NCI-H2196 treated with DMSO at 0.1 percent for 48 hours (cell line): ENCODE data around the gene ZP1.
A peak's percentile ranks its signal among the peaks of the same experiment; 100 is the strongest.

Experiments
- DNase-seq: peaks from one replicate; lab custom pipeline; 2025; ENCODE audit not compliant: unreplicated experiment; lab: John Stamatoyannopoulos, UW

ZP1 gene

DNA sequence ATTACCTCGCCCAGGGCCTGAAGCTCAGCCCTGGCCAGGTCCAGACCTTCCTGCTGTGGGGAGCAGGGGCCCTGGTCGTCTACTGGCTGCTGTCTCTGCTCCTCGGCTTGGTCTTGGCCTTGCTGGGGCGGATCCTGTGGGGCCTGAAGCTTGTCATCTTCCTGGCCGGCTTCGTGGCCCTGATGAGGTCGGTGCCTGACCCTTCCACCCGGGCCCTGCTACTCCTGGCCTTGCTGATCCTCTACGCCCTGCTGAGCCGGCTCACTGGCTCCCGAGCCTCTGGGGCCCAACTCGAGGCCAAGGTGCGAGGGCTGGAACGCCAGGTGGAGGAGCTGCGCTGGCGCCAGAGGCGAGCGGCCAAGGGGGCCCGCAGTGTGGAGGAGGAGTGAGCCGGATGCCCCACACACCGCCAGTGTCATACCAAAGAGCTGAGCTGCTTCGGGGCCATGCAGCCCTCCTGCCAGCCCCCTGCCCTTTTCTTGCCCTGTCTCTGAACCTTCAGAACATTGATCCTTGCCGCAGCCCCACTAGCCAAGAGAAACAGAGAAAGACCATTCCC is 54.5 kb downstream of the ZP1 start:
- DNase-seq = no peak

DNA sequence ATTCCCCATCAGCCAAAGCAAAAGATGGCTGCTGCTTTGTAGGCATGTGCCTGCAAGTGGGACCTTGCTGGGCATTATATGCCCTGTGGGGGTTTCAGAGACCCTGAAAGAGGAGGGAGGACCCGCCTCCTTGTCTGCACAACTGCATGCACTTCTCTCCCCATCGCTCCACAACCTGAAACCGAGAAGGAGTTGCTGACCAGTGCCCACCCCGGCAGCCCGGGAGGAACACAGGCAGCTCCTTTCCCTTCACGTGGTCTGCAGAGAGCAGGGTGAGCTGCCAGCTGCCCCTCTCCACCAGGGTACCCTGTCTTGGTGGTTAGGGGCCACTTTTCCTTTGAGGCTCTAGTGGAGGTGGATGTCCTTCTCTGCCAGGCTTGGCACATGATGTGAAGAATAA is 55.6 kb downstream of the ZP1 start:
- DNase-seq = no peak

DNA sequence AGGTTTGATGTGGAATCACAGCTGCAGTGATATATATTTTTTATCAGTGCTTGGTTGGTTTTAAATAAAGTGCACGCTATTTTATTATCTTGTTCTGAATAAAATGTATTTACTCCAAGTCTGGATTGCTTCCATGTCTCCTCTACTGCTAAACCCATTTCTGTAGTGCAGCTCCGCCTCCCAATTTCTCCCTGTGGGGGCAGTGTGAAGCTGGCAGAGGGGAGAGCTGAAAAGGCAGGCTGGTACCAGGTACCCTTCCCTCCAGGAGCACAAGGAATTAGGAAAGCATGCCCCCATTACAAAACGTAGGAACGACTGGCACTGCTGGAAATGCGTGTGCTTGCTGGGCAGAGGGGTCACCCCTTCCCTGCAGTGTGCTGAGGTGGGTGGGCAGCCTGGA is 56.0 kb downstream of the ZP1 start:
- no peak for DNase-seq

DNA sequence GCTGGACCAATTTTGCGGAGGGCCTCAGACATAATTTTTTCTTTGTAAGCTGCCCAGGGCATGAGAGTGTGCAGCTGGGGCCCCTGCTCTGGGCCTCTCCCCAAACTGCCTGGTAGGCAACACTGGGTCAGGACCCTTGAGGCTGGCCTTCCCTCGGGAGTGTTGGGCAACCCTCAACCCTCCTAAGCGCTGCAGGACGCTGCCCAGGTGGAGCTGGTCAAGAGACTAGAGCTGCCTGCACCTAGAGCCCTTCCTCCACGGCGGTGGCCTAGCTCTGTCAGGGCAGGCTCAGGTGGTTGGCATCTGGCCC is 56.4 kb downstream of the ZP1 start:
- DNase-seq = no peak

DNA sequence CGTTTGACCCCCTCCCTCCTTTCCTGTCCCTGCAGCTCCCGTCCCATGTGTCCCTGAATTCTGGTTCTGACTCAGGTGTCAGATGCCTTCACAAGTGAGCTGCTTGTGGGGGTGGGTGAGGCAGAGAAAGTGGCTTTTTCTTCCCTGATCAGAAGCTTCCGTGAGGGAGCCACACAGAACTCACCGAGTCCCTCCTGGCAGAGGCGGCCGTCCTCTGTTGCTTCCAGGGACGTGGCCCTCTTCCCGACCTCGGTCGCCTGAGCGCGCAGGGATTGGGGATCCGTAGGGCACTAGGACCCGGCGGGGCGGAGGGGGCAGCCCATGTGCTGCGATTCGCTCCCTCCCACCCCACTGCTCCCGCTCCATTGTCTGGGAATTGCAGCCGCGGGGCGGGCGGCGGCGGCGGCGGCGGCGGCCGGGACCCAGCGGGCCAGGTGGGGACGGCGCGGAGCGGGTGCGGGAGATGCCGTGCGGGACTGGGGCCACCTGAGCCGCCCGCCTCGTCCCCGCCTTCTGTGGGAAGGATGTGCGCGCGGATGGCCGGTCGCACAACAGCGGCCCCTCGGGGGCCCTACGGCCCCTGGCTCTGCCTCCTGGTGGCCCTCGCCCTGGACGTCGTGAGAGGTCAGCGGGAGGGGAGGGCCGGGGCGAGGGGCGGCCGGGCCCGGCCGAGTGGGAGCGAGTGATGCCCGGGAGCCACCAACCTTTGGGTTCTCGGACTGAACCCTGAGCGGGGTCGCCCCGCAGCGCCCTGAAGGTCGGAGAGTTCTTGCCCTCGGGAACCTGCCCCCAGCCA is 57.0 kb downstream of the ZP1 start, which contains the start of gene TMEM132A:
TSS of gene TMEM132A (plus strand) at position 351 of the 796 bp plus-strand sequence. CDS start at position 525, 174 bp downstream.
- peak; percentile 61 for DNase-seq
